Hematopoietic multipotent progenitor cell treated with erythropoietin and hydrocortisone succinate and interleukin-3 and kit ligand, for 4 days (in vitro differentiated cells): ENCODE results near the gene TESMIN.

Experiments
- DNase-seq: peaks from one replicate; pipeline ENCODE4 v3.0.0-alpha.2; 2015

The TESMIN gene

DNA sequence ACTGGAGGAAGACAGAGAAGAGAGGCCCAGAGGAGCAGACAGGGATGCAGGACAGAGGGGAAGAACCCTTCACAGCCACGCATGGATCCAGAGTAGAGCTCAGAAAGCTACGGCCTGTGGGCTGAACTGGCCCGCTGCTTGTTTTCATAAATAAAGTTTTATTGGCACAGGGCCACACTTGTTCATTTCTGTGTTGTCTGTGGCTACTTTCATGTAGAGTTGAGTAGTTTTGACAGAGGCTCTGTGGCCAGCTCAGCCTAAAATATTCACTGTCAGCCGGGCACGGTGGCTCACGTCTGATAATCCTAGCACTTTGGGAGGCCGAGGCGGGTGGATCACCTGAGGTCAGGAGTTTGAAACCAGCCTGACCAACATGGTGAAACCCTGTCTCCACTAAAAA, 93.2 kb downstream of the TESMIN start:
- DNase-seq: no peak
